ENCODE data around the gene ATP11A. TPM values are rescaled to one million over a fixed set of nuclear protein-coding genes. Genes with fewer than 3 reads are reported as not detected.
A peak's percentile ranks its signal among the peaks of the same experiment; 100 is the strongest.

The ATP11A gene
- total RNA-seq, 1 experiment from 2014 or later: 65.3 TPM

GRCh38 chr13:112837371-112838037 lies 147.7 kb downstream of the ATP11A start:
- no peak overlapping the region for H4K8ac ChIP-seq (replicated peaks; ENCODE audit: insufficient read length, low read depth, low read length)
- no peak overlapping the region for H3K4me3 Mint-ChIP-seq
- no peak overlapping the region for H3K14ac ChIP-seq (ENCODE audit: insufficient read depth, low read length)
- no CpG with 5 or more reads among the region's 26 CpGs for WGBS (ENCODE audit: extremely low coverage, insufficient read length, low lambda C conversion rate)
- H3K4me2 ChIP-seq (ENCODE audit: insufficient read depth, insufficient read length, low read length): no peak overlapping the region
- peaks cover 32 to 67% (median 66%) of the 10 kb centered on the region in 3 experiments for H3K36me3 Mint-ChIP-seq (ENCODE audit: insufficient read depth in 1 of 3, low read depth in 3 of 3)
- H3K4me1 Mint-ChIP-seq: peaks cover 4 to 8% of the 10 kb centered on the region in 2 experiments; a peak in 3 of 4 replicates
- H2BK12ac ChIP-seq (ENCODE audit: insufficient read length, low read depth, low read length): no peak overlapping the region
- no peak overlapping the region for H2AK5ac ChIP-seq (ENCODE audit: insufficient read length, low read length)
- H3K27ac Mint-ChIP-seq: peak overlapping the region in 2 of 3 experiments; percentile 9 to 63; a peak in 3 of 7 replicates
- H3K23ac ChIP-seq (ENCODE audit: insufficient read length, low read depth, low read length): no peak overlapping the region
- H3T11ph ChIP-seq (ENCODE audit: low read length): no peak overlapping the region
- H3K4me1 ChIP-seq (ENCODE audit: insufficient read depth, low read length): no peaks in the 10 kb centered on the region
- H3K79me2 ChIP-seq (ENCODE audit: insufficient read depth, low read length): no peaks in the 10 kb centered on the region; the same call in 1 of the 2 replicates
- H3K23me2 ChIP-seq (ENCODE audit: insufficient read length, low read depth, low read length, poor library complexity, severe bottlenecking): peaks cover 3% of the 10 kb centered on the region
- TF ChIP-seq, protein P1, sequence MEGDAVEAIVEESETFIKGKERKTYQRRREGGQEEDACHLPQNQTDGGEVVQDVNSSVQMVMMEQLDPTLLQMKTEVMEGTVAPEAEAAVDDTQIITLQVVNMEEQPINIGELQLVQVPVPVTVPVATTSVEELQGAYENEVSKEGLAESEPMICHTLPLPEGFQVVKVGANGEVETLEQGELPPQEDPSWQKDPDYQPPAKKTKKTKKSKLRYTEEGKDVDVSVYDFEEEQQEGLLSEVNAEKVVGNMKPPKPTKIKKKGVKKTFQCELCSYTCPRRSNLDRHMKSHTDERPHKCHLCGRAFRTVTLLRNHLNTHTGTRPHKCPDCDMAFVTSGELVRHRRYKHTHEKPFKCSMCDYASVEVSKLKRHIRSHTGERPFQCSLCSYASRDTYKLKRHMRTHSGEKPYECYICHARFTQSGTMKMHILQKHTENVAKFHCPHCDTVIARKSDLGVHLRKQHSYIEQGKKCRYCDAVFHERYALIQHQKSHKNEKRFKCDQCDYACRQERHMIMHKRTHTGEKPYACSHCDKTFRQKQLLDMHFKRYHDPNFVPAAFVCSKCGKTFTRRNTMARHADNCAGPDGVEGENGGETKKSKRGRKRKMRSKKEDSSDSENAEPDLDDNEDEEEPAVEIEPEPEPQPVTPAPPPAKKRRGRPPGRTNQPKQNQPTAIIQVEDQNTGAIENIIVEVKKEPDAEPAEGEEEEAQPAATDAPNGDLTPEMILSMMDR (conservative IDR thresholded peaks at IDR 0.05): no peak
- H3K4ac ChIP-seq (ENCODE audit: low read depth, low read length): no peak overlapping the region
- H3K18ac ChIP-seq (ENCODE audit: insufficient read length, low read depth, low read length): no peak overlapping the region
- H3K27me3 ChIP-seq (ENCODE audit: insufficient read depth, low read length): no peaks in the 10 kb centered on the region
- H2AFZ ChIP-seq (ENCODE audit: low read length): no peak overlapping the region
- H4K20me1 ChIP-seq (ENCODE audit: control insufficient read depth, insufficient read depth, insufficient read length): no peaks in the 10 kb centered on the region
- no peaks in the 10 kb centered on the region for H3K27me3 Mint-ChIP-seq (ENCODE audit: low read depth)
- DNase-seq: no peak
- H4K91ac ChIP-seq (ENCODE audit: insufficient read length, low read depth, low read length): no peak overlapping the region
- H2BK15ac ChIP-seq (ENCODE audit: low read depth, low read length): no peak overlapping the region
- H3K79me1 ChIP-seq (ENCODE audit: insufficient read depth, low read depth, low read length, poor library complexity, severe bottlenecking): no peaks in the 10 kb centered on the region
- H3K27ac ChIP-seq (ENCODE audit: insufficient read length, low read depth, low read length): no peak overlapping the region
- no peak overlapping the region for H2BK5ac ChIP-seq (ENCODE audit: insufficient read length, low read length)
- H2BK20ac ChIP-seq (ENCODE audit: low read depth, low read length, poor library complexity, severe bottlenecking): no peak overlapping the region
- H3K9me3 Mint-ChIP-seq: no peaks in the 10 kb centered on the region
- H3K9ac ChIP-seq (ENCODE audit: extremely low read depth, insufficient read length, low read length): no peak overlapping the region
- no peak overlapping the region for H2BK120ac ChIP-seq (ENCODE audit: low read depth, low read length, poor library complexity, severe bottlenecking)
- H3K9me3 ChIP-seq (ENCODE audit: control insufficient read depth, low read depth, low read length): no peaks in the 10 kb centered on the region
- H3K56ac ChIP-seq (ENCODE audit: insufficient read length, low read depth, low read length): no peak overlapping the region
- H4K5ac ChIP-seq (ENCODE audit: insufficient read length, low read depth, low read length): no peak overlapping the region

Measured in H9 (cell line).